Heart left ventricle (tissue), 13 donors: Measurements from ENCODE around the gene TTN.

Source experiments
- CTCF ChIP-seq, 12 donors: fragments of 200-600 bp; sonication (generic) in 4 of 12; IDR thresholded peaks; one replicate each; pipeline versions ENCODE4 v1.5.0 to v1.8.0; 2018 to 2022; ENCODE audit warnings: antibody characterized with exemption in 12 of 12, mild to moderate bottlenecking in 5 of 12
- POLR2A ChIP-seq, 2 donors: fragments of 450-650 bp; IDR thresholded peaks; one replicate each; pipeline ENCODE4 v1.6.1; 2017; ENCODE audit warnings: antibody characterized with exemption in 2 of 2, mild to moderate bottlenecking in 2 of 2, moderate library complexity in 2 of 2
- donor health status: ischemic (EF 13 %, LVEDD 7.1; RV severe dilation, severe dysfunction).
- donor health status: DM: no; HTN: yes; CAD: no.
- donor health status: DM: no; HTN: no; CAD: no.
- donor health status: ischemic (EF 25% LVEDD 6.9; RV normal size, moderate dysfunction).
- donor health status: ischemic (EF 25% LVEDD 5.7; RV mildly dilated, moderate dysfunction).
- donor health status: ischemic (EF 35%, LVEDD 5.7; RV mildly dilated, moderate dysfunction).
- donor health status: nonischemic (EF 11% LVEDD 7.7; RV severe dilation, severe dysfunction).
- donor health status: DM: yes; HTN: yes; CAD: no.
- donor health status: PGD.
- donor health status: ischemic (EF 29% LVEDD 5.4; RV normal size, mild dysfunction).
- donor health status: nonischemic (EF 23%, LVEDD 6.1; RV moderate dilation, normal function).

GRCh38 chr2:178807227-178808008 lies at the start of gene TTN:
- no peak for TF ChIP-seq CTCF (IDR thresholded peaks at IDR 0.05)
- peak; percentile 50 to 93 for TF ChIP-seq POLR2A (IDR thresholded peaks at IDR 0.05)
